COLO668 (cell line): ENCODE data around the gene CPXM1.
"Not testable (repeated sequence)": the region's sequence is repeated elsewhere in the genome, so short reads cannot be mapped to it uniquely, and the experiment has no call there.

Source experiments
- DNase-seq: peaks from one replicate; lab custom pipeline; 2025; ENCODE audit not compliant: unreplicated experiment; lab: John Stamatoyannopoulos, UW

The CPXM1 gene

DNA sequence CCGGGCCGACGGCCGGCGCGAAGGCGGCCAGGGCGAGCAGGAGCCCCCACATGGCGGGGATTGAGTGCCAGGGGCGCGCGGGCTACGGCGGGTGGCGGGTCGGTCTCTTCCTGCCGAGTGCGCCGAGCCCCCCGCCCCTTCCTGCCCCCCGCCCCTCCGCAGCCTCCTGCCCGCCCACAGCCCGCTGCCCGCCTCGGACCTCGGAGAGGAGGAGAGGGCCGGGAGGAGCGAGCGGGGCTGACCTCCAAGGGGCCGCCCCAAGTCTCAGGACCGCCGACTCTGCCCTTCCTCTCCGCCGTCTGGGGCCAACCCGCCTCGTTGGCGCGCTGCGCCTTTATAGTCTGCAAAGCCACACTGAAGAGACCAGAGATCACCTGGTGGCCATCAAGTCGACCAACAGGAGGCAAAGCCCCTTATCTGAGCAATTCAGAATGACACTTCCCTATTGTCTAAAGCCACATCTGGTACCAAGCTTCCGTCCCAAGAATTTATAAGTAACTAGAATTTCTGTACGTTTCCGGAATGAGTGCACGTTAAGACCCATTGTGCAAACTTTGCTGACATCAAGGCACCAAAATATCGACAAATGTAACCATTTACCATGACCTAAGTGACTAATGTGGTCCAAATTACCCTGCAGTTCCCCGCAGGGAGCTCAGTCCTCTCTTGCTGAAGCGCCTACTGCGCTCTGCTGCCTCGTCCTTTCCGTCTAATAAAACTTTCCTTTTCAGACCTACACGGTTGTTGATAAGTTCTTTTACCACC, at the start of gene CPXM1:
TSS of gene CPXM1 (minus strand) at position 107 of the 765 bp plus-strand sequence. CDS start at position 52, 55 bp downstream.
- DNase-seq = no peak

- no peak for DNase-seq
Observed at GRCh38 chr20:2849529-2849928, 49.1 kb upstream of the CPXM1 start.

- no peak for DNase-seq
Observed at GRCh38 chr20:2847802-2848201, 47.4 kb upstream of the CPXM1 start.

DNA sequence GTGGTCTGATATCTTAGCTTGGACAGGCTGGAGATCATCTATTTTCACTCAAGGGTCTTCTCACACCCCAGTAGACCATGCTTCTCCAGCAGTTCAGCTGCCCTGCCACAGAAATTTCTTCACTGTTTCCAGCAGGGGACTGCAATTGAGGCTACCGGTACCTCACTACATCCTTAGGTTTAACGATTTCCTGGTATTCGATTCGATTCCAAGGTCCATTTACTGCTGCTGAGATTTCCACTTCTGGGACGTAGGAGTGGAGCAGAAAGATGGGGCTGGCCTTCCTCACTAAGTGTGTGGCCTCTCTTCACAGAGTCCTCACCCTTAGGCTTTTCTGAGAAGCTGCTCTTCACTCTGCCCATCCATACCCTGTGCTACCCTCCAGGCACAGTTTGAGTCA, 46.3 kb upstream of the CPXM1 start:
- DNase-seq = no peak

DNA sequence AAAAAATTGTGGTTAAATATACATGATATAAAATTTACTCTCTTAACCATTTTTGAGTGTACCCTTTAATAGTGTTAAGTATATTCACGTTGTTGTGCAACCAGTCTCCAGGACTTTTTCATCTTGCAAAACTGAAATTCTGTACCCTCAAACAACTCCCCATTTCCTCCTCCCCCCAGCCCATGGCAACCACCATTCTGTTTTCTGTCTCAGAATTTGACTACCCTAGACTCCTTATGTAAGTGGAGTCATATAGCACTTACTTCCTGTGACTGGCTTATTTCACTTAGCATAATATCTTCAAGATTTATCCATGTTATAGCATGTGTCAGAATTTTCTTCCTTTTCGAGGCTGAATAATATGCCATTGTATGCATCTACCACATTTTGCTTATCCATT, 45.2 kb upstream of the CPXM1 start:
- DNase-seq = no peak

DNA sequence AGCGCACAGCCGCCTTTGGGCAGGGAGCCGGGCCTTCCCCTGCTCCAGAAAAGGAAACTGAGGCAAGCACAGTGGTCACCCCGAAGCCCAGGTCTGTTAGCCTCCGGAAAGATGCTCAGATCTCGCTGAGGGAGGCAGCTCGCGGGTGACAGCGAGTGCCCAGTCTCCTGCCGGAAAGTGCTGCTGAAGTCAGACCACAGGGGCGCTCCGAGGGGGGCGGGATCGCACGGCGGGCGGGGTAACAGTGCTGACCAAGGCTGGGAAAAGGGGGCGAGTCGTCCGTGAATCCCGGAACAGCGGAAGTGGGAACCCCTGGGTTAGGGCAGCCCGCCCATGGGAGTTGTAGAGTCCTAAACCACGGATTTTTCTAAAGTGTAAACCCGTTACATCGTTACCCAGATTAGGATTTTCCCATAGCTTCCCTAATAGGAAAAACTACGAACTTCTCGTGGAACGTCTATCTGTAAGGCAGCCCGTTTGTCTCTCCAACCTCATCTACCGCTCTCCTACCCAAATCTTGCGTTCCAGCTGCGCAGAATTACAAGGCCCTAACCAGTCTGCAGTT, 40.6 kb upstream of the CPXM1 start:
- DNase-seq = peak; percentile 52

- peak; percentile 93 for DNase-seq
Observed at GRCh38 chr20:2840138-2840966, 39.9 kb upstream of the CPXM1 start, which contains the start of the genes PCED1A and VPS16. Gene PCED1A (minus strand): TSS chr20:2840655. CDS start chr20:2839912, 743 bp downstream. Gene VPS16 (plus strand): TSS chr20:2840745. CDS start chr20:2840775, 30 bp downstream.

- DNase-seq = no peak
Observed at GRCh38 chr20:2839732-2840137, 39.3 kb upstream of the CPXM1 start.

DNA sequence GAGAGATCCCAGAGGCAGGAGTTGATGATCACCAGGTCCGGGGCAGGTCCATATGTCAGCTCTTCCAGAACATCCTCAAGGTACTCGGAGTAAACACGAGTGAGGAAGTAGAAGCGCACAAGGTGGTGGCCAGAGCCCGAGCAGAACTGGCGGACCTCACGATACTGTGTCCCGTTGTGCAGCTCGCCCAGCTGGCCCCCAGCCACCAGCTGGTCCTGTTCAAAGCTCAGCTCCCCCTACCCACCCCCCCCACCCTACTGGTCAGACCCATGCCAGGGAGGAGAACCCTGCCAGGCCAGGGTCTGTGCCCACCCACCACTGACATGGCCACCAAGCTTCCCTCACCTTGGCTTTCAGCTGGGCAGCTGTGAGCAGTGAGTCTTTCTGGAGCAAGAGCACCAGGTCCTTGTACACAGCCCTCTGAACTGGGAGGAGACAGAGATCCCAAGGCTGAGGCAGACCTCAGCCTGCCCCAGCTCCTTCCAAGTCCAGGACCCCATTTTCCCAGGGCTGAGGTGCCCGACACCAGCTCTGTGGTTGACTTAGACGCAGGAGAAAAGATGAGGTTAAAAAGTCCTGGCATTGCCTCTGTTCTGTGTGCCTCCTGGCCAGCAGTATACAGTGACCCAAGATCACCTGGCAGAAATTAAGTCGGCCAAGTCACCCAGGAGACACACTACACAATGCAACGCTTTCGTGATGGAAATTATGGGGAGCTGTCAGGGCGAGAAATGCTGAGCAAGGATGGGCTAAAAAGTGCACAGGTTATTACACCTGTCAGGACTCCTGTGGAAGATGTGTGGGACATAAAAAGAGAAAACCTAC, 38.6 kb upstream of the CPXM1 start:
- no peak for DNase-seq

GRCh38 chr20:2838170-2838797, 37.9 kb upstream of the CPXM1 start:
- no peak for DNase-seq

DNA sequence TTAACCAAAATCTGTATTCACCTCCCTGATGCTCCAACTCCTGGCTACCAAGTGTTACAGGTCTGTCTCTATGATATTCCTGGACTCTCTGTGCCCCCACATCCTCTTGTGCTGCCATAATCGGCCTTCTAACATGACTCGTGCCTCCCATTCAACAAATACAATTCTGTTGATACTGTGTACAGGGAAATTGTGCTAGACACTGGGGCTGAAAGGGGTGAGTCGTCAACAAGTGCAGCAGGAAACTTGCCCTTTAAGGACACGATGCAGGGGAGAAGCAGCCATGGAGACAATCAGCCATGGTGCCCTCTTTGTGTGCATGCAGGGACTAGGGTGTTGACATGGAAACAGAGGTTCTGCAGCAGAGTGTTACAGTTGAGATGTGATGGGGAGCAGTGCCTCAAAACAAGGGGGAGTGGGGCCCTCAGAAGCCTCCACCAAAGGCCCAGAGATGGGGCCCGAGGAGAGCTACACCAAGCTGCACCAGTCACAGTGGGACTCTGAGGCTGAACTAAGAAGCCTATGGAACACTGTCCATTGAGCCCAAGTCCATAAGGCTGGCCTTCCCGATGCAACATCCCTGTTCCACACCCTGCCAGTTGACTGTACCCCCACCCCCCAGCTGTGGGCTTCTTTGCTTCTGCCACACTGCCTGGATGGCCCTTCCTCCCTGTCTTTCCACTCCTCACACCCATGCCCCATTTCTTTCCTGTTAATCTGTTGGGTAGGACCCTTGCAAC, 37.0 kb upstream of the CPXM1 start:
- DNase-seq = no peak

DNA sequence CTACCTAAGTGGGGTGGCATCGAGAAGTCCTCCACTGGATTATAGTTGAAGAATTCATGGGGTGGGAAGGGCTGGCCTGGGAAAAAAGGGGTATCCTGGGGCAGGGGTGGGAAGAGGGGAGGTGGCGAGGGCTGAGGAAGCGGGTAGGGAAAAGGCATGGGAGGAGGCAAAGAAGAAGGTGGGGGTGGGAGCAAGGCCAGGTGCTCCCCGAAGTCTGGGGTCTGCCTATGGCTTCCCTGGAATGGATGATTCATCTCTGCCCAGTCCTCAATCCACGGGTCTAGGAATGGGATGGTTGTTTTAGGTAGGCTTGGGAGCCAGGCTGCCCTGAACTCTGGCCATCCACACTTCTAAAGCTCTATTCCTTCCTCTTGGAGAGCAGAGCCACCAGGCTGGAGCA, 35.6 kb upstream of the CPXM1 start:
- DNase-seq = no peak

GRCh38 chr20:2835331-2835796, 34.9 kb upstream of the CPXM1 start:
- DNase-seq = no peak

- DNase-seq = no peak
Observed at GRCh38 chr20:2834401-2835110, 34.1 kb upstream of the CPXM1 start.

DNA sequence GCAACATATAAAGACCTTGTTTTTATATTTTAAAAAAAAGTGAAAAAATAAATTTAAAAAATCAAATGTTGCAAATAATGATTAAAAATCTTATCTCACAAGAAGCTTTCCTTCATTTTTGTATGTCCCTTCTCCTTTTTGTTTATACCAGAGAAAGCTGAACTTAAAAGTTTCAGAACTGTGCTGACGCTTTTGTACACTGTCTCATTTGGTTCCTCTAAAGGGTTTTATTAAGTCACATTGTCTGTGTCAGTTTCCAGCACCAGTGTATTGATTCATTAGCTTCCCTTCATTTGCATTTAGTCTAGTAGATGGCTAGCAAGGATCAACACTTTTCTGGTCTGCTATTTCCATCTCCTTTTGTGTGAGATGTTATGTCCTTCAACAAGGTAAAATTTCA, 33.3 kb upstream of the CPXM1 start:
- no peak for DNase-seq

DNA sequence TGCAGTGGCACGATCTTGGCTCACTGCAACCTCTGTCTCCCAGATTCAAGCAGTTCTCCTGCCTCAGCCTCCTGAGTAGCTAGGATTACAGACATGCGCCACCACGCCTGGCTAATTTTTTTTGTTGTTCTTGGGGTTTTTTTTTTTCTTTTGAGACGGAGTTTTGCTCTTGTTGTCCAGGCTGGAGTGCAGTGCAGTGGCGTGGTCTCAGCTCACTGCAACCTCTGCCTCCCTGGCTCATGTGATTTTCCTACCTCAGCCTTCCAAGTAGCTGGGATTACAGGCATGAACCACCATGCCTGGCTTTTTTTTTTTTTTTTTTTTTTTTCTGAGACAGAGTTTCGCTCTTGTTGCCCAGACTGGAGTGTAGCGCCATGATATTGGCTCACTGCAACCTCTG, 30.8 kb upstream of the CPXM1 start:
- not testable (repeated sequence) for DNase-seq

GRCh38 chr20:2829376-2829775, 28.9 kb upstream of the CPXM1 start:
- no peak for DNase-seq

- no peak for DNase-seq
Observed at GRCh38 chr20:2826655-2827054, 26.2 kb upstream of the CPXM1 start.

GRCh38 chr20:2825761-2826160, 25.3 kb upstream of the CPXM1 start:
- no peak for DNase-seq
